WTC11 (cell line): ENCODE data around the gene CCR8. TPM values are rescaled to one million over a fixed set of nuclear protein-coding genes. Genes with fewer than 3 reads are reported as not detected.

Source experiments
- ATAC-seq: fragments of 200-7000 bp; cut with Tn5 transposase; 2 replicates; pipeline ENCODE4 v1.10.0; 2021; ENCODE audit warnings: mild to moderate bottlenecking, moderate library complexity
- CTCF ChIA-PET: fragments of 300-600 bp; sonication (Branson Sonifier 250); formaldehyde crosslinking; loops from one replicate; lab custom pipeline; 2021; ENCODE audit warnings: antibody characterized with exemption; lab: Charles Lee
- POLR2A ChIA-PET: fragments of 350-600 bp; sonication (Branson Sonifier 250); formaldehyde crosslinking; loops from one replicate; lab custom pipeline; 2021; ENCODE audit warnings: antibody characterized with exemption; lab: Charles Lee
- DNase-seq: peaks from one replicate; pipeline ENCODE4 v3.0.0; 2021; ENCODE audit warnings: low spot score
- H3K27ac Mint-ChIP-seq: 2 replicates; pipeline ENCODE4 v1.8.0; 2021; ENCODE audit warnings: mixed read lengths
- H3K27me3 Mint-ChIP-seq: 2 replicates; pipeline ENCODE4 v1.8.0; 2021; ENCODE audit warnings: low read depth, mild to moderate bottlenecking, moderate library complexity, mixed read lengths
- H3K36me3 Mint-ChIP-seq: 2 replicates; pipeline ENCODE4 v1.8.0; 2021; ENCODE audit warnings: mixed read lengths
- H3K4me1 Mint-ChIP-seq: 2 replicates; pipeline ENCODE4 v1.8.0; 2022; ENCODE audit warnings: mixed read lengths
- H3K4me3 Mint-ChIP-seq: 2 replicates; pipeline ENCODE4 v1.8.0; 2021; ENCODE audit warnings: mild to moderate bottlenecking, moderate library complexity, mixed read lengths
- H3K9me3 Mint-ChIP-seq: 2 replicates; pipeline ENCODE4 v1.8.0; 2021; ENCODE audit warnings: mixed read lengths
- AR ChIP-seq: fragments of 250-450 bp; sonication (Bioruptor Pico); IDR thresholded peaks from 2 replicates; pipeline ENCODE4 v1.9.0; 2021; ENCODE audit warnings: mild to moderate bottlenecking
- ATF6 ChIP-seq: sonication (generic); formaldehyde crosslinking; IDR thresholded peaks from 2 replicates; pipeline ENCODE4 v1.8.1; 2023; ENCODE audit warnings: mild to moderate bottlenecking, missing genetic modification reagents
- CBFB ChIP-seq: sonication (generic); formaldehyde crosslinking; IDR thresholded peaks from 2 replicates; pipeline ENCODE4 v1.8.1; 2022; ENCODE audit warnings: mild to moderate bottlenecking, low read depth, missing genetic modification reagents
- CREM ChIP-seq: sonication (generic); formaldehyde crosslinking; IDR thresholded peaks from 2 replicates; pipeline ENCODE4 v1.8.1; 2022; ENCODE audit warnings: mild to moderate bottlenecking, missing genetic modification reagents, moderate library complexity
- E2F1 ChIP-seq: sonication (generic); formaldehyde crosslinking; IDR thresholded peaks from 2 replicates; pipeline ENCODE4 v1.8.0; 2022; ENCODE audit warnings: mild to moderate bottlenecking, missing genetic modification reagents
- E2F5 ChIP-seq: sonication (generic); formaldehyde crosslinking; IDR thresholded peaks from 2 replicates; pipeline ENCODE4 v1.8.1; 2022; ENCODE audit warnings: mild to moderate bottlenecking, moderate library complexity, missing genetic modification reagents
- ESRRA ChIP-seq: sonication (generic); formaldehyde crosslinking; IDR thresholded peaks from 2 replicates; pipeline ENCODE4 v1.8.1; 2022; ENCODE audit warnings: mild to moderate bottlenecking, missing genetic modification reagents, borderline replicate concordance
- KAT7 ChIP-seq: sonication (generic); formaldehyde crosslinking; IDR thresholded peaks from 2 replicates; pipeline ENCODE4 v1.8.1; 2023; ENCODE audit warnings: missing genetic modification reagents, mild to moderate bottlenecking, borderline replicate concordance
- MLX ChIP-seq: sonication (generic); formaldehyde crosslinking; IDR thresholded peaks from 2 replicates; pipeline ENCODE4 v1.8.1; 2023; ENCODE audit warnings: mild to moderate bottlenecking, missing genetic modification reagents, moderate library complexity
- MXD4 ChIP-seq: fragments of 250-450 bp; sonication (Bioruptor Pico); IDR thresholded peaks from 2 replicates; pipeline ENCODE4 v1.8.0; 2021; ENCODE audit warnings: mild to moderate bottlenecking, moderate library complexity, borderline replicate concordance
- SOX15 ChIP-seq: fragments of 250-450 bp; sonication (Bioruptor Pico); IDR thresholded peaks from 2 replicates; pipeline ENCODE4 v1.9.0; 2021; ENCODE audit warnings: mild to moderate bottlenecking
- SP1 ChIP-seq: sonication (generic); formaldehyde crosslinking; conservative IDR thresholded peaks from 2 replicates; pipeline ENCODE4 v1.8.1; 2022; ENCODE audit warnings: missing genetic modification reagents
- ZBTB21 ChIP-seq: sonication (generic); formaldehyde crosslinking; IDR thresholded peaks from 2 replicates; pipeline ENCODE4 v1.8.1; 2023; ENCODE audit warnings: mild to moderate bottlenecking, missing genetic modification reagents, borderline replicate concordance
- ZMAT4 ChIP-seq: fragments of 250-450 bp; sonication (Bioruptor Pico); IDR thresholded peaks from 2 replicates; pipeline ENCODE4 v1.9.0; 2021; ENCODE audit warnings: mild to moderate bottlenecking
- ZNF317 ChIP-seq: sonication (generic); formaldehyde crosslinking; IDR thresholded peaks from 2 replicates; pipeline ENCODE4 v1.8.1; 2023; ENCODE audit warnings: low read depth, mild to moderate bottlenecking, moderate library complexity, missing genetic modification reagents, borderline replicate concordance
- ZNF416 ChIP-seq: fragments of 250-450 bp; sonication (Bioruptor Pico); IDR thresholded peaks from 2 replicates; pipeline ENCODE4 v1.9.0; 2021; ENCODE audit warnings: mild to moderate bottlenecking, inconsistent platforms
- ZNF532 ChIP-seq: fragments of 250-450 bp; sonication (Bioruptor Pico); IDR thresholded peaks from 2 replicates; pipeline ENCODE4 v1.9.0; 2021; ENCODE audit warnings: mild to moderate bottlenecking, borderline replicate concordance
- total RNA-seq: library from RNA; stranded (reverse); gene quantifications from 3 replicates; pipeline ENCODE4 v1.2.3, GENCODE V29; 2021

Gene CCR8
- total RNA-seq, 1 experiment from 2014 or later = 0.33 TPM

GRCh38 chr3:39315420-39315819 is 14.1 kb upstream of the CCR8 start:
- CTCF ChIA-PET = no interaction called here
- POLR2A ChIA-PET = no interaction called here

More at GRCh38 chr3:39315420-39315819, 14.1 kb upstream of the CCR8 start:
- Mint-ChIP-seq H3K9me3 (peaks cover 48% of the 10 kb centered on the region), H3K27me3 (no peaks in the 10 kb centered on the region; the same call in none of the 2 replicates), H3K36me3 (peaks cover 15% of the 10 kb centered on the region), H3K4me3 (no peak overlapping the region), H3K27ac (no peak overlapping the region), H3K4me1 (peaks cover 6% of the 10 kb centered on the region; the same call in 1 of the 2 replicates)
- DNase-seq (no peak), ATAC-seq (no peak)
- no peak for TF ChIP-seq CREM (CRISPR knock-in tag)
- no peak for TF ChIP-seq MLX (CRISPR knock-in tag)
- no peak for TF ChIP-seq ATF6 (CRISPR knock-in tag)
- no peak for TF ChIP-seq AR (CRISPR knock-in tag)
- TF ChIP-seq ZNF532 (CRISPR knock-in tag) = no peak
- no peak for TF ChIP-seq ZMAT4
- no peak for TF ChIP-seq SP1 (CRISPR knock-in tag)
- TF ChIP-seq KAT7 (CRISPR knock-in tag) = no peak
- no peak for TF ChIP-seq MXD4 (CRISPR knock-in tag)
- no peak for TF ChIP-seq E2F1 (CRISPR knock-in tag)
- TF ChIP-seq E2F5 (CRISPR knock-in tag) = no peak
- TF ChIP-seq CBFB (CRISPR knock-in tag) = no peak
- TF ChIP-seq SOX15 (CRISPR knock-in tag) = no peak
- no peak for TF ChIP-seq ESRRA (CRISPR knock-in tag)
- no peak for TF ChIP-seq ZNF317 (CRISPR knock-in tag)
- no peak for TF ChIP-seq ZBTB21 (CRISPR knock-in tag)
- no peak for TF ChIP-seq ZNF416 (CRISPR knock-in tag)
